Gastroesophageal sphincter (tissue), 3 donors: ENCODE data around the gene TESK2.

Experiments
- POLR2A ChIP-seq, 2 donors: fragments of 450-650 bp; IDR thresholded peaks; one replicate each; pipeline ENCODE4 v1.6.1; 2017; ENCODE audit warnings: antibody characterized with exemption in 2 of 2, mild to moderate bottlenecking in 2 of 2, moderate library complexity in 1 of 2
- POLR2AphosphoS5 ChIP-seq: sonication (generic); formaldehyde crosslinking; IDR thresholded peaks from one replicate; pipeline ENCODE4 v1.6.1; 2017; ENCODE audit warnings: antibody characterized with exemption
- TF ChIP-seq, protein P1 (sequence below), 4 experiments: fragments of 200-600 bp in 2 of 4; fragments of 450-650 bp in 2 of 4; sonication (generic) in 1 of 4; IDR thresholded peaks; one replicate each; pipeline ENCODE4 v1.5.1; 2017 to 2019; ENCODE audit warnings: antibody characterized with exemption in 4 of 4, mild to moderate bottlenecking in 2 of 4, moderate library complexity in 2 of 4

DNA sequence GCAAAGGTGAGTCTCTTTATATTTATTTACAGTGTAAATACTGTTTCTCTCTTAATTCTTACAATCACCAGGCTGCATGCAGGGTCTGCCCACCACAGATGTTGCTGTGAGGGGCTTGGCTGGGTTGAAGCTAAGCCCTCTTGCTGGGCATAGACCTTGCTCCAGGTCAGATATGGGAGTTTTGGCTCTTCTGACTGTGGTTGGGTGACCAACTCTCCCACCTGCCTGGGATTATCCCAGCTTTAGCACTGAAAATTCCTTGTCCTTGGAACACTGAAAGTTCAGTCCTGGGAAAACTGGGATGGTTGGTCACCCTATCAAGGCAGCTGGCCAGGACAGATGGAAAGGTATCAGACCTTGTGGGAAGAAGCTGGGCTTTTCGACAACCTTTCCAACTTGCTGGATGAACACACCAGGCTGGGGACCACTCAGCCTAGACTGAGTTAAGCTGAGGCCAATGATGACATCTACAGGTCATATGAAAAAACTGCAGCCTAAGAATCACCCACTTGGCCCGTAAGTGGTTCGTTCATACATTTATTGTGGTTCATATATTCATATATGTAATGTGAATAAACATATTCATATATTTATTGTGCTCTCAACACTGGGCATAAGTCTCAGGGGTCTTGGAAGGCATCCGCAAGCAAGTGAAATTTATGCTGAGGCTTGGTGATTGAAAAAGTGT is 190.8 kb downstream of the TESK2 start:
- TF ChIP-seq, protein P1, sequence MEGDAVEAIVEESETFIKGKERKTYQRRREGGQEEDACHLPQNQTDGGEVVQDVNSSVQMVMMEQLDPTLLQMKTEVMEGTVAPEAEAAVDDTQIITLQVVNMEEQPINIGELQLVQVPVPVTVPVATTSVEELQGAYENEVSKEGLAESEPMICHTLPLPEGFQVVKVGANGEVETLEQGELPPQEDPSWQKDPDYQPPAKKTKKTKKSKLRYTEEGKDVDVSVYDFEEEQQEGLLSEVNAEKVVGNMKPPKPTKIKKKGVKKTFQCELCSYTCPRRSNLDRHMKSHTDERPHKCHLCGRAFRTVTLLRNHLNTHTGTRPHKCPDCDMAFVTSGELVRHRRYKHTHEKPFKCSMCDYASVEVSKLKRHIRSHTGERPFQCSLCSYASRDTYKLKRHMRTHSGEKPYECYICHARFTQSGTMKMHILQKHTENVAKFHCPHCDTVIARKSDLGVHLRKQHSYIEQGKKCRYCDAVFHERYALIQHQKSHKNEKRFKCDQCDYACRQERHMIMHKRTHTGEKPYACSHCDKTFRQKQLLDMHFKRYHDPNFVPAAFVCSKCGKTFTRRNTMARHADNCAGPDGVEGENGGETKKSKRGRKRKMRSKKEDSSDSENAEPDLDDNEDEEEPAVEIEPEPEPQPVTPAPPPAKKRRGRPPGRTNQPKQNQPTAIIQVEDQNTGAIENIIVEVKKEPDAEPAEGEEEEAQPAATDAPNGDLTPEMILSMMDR (IDR thresholded peaks at IDR 0.05) = peak; percentile 59 to 81 (median 76)
- no peak for TF ChIP-seq POLR2A (IDR thresholded peaks at IDR 0.05)
- no peak for TF ChIP-seq POLR2AphosphoS5
